NCI-H2171 treated with DMSO at 0.1 percent for 48 hours (cell line): ENCODE results near the gene P2RX1.
"Not testable (repeated sequence)": the region's sequence is repeated elsewhere in the genome, so short reads cannot be mapped to it uniquely, and the experiment has no call there.

Experiments used
- DNase-seq: peaks from one replicate; lab custom pipeline; 2025; lab: John Stamatoyannopoulos, UW

Gene P2RX1

DNA sequence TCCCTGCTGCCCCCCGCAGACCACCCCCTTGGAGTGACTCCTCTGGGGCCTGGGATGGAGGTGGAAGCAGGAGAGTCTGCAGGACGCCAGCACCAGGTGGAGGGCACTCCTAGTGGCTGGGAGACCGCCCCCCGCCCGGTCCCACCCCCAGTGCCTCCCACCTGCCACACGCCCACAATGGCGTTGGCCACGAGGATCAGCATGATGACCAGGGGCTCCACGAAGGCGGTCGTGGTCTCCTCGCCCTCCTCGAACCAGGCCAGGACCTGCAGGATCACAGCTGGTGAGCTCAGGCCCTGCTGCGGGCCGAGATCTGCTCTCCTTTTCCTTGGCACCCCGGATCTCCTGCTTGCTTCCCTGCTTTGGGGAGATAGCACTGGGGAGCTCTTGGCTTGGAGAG, 35.2 kb upstream of the P2RX1 start:
- no peak for DNase-seq

DNA sequence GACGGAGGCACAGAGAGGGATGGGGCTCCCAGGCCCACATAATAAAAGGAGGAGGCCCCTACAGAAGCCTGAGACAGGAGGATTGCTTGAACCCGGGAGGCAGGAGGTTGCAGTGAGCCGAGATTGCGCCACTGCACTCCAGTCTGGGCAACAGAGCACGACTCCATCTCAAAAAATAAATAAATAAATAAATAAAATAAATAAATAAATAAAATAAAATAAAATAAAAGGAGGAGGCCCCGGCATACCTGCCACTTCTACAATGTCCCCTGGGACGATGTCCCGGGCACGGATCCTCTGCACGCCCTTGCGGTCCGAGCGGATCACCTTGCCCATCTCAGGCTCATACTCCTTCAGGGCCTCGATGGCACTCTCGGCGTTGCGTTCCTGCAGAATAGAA, 34.7 kb upstream of the P2RX1 start:
- no peak for DNase-seq

DNA sequence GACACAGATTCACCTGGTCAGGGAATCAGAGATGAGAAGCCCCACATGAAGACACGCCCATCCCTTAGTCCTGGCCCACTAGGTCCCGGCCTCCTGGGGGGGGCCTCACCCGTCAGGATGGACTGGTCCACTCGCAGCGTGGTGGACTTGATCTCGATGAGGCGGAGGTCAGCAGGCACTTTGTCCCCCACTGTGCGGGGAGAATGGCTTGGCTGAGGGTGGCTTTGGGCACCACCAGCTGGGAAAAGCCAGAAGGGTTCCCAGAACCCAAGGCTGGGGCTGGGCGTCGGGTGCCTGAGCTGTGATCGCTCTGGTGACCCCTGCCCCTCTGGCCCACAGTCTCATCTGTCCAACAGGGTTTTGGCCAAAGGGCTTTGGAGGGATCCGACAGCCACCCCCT, 34.3 kb upstream of the P2RX1 start:
- DNase-seq: no peak

DNA sequence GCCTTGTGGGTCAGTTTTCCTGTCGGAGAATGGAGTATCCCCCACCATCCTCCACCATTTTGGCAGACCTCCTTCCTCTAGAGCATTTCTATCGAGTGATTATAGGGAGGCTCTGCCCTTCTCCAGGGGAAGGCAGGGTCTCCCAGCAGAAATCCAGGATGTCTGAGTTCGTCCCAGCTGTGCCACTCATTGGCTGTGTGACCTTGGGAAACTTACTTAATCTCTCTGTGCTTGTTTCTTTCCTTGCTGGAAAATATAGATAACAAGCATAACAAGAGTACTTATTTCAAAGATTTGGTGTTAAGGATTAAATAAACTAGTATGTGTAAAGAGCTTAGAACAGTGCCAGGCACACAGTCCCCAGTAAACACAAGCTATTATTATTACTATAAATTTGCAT, 33.2 kb upstream of the P2RX1 start:
- DNase-seq: no peak

DNA sequence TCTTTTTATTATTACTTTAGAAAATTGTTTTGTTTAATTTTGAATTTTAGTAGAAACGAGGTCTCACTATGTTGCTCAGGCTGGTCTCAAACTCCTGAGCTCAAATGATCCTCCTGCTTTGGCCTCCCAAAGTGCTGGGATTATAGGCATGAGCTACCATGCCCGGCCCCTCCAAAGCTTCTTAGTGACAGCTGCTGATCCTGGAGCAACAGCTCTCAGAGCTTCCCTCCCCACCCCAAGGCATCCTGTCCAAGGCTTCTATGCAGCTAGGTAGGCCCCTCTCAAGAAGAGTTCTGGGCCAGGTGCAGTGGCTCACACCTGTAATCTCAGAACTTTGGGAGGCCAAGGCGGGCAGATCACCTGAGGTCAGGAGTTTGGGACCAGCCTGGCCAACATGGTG, 32.3 kb upstream of the P2RX1 start:
- DNase-seq: not testable (repeated sequence)

DNA sequence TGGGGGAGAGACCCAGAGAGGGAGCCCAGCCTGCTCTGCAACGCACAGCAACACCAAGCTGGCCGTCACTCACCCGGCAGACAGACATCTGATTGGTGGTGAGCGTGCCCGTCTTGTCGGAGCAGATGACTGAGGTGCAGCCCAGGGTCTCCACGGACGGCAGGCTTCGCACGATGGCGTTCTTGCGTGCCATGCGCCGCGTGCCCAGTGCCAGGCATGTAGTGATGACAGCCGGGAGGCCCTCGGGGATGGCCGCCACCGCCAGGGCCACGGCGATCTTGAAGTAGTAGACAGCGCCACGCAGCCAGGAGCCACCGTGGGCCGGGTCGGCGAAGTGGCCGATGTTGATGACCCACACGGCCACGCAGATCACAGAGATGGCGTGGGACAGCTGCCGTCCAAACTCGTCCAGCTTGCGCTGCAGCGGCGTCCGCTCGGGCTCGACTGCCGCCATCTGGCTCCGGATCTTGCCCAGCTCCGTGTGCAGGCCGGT, 31.1 kb upstream of the P2RX1 start:
- no peak for DNase-seq

DNA sequence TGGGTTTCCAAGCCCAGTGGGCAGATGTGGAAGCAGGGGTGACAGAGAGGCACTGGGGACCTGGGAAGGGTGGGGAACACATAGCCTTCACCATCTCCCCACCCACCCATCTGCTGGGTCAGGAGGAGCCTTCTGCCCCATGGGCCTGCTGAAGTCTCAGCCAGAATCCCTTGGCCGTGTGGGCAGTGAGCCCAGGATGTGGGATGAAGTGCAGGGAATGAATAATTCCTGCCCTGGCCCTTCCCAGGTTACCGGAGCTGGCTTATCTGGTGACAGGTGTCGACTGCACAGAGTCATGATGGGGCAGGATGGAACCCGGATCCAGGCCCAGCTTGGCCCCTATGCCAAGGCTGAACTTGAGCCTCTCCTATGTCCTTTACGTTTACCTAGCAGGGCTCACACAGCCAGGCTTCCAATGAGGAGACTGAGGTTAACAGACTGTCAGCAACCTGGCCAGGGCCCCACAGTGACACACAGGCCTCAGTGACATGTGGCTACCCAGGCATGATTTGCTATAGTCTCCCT, 30.5 kb upstream of the P2RX1 start:
- peak; percentile 17 for DNase-seq

DNA sequence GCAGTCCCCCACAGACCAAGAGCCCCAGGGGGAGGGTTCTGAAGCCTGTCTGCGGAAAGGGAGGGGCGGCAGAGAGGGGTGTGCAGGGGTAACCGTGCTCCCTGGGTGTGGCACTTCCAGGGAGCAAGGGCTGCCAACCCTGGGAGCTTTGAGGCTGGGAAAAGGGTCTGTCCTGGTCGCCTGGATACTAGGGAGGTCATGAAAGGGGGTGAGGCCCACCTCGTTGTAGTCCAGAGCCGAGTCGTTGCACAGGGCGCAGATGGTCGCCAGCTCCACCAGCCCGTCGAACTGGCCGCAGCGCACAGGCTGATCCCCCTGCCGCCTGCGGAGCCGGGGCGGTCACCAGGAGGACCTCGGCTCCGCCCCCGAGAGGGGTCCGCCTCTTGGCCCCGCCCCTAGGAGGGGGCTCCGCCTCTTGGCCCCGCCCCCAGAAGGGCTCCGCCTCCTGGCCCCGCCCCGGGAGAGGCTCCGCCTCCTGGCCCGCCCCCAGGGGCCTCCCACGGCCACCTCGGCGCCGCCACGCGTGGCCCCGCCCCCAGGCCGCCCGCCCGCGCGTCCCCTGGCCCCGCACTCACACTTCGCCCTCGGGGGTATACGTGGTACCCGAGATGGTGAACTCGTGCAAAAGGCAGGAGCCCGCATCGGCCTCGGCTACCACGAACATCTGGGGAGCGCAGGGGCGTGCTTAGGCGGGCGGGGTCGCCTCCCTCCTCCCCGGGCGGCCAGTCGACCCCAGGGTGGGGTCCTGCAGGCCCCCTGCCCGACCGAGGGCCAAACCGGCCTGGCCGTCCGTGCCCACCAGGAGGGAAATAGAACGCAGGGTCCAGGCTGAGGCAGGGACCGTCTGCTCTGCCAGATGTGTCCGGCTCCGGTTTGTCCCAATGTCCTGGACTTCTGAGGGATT, 28.5 kb upstream of the P2RX1 start:
- DNase-seq: no peak

GRCh38 chr17:3943240-3943891, 27.1 kb upstream of the P2RX1 start:
- no peak for DNase-seq

DNA sequence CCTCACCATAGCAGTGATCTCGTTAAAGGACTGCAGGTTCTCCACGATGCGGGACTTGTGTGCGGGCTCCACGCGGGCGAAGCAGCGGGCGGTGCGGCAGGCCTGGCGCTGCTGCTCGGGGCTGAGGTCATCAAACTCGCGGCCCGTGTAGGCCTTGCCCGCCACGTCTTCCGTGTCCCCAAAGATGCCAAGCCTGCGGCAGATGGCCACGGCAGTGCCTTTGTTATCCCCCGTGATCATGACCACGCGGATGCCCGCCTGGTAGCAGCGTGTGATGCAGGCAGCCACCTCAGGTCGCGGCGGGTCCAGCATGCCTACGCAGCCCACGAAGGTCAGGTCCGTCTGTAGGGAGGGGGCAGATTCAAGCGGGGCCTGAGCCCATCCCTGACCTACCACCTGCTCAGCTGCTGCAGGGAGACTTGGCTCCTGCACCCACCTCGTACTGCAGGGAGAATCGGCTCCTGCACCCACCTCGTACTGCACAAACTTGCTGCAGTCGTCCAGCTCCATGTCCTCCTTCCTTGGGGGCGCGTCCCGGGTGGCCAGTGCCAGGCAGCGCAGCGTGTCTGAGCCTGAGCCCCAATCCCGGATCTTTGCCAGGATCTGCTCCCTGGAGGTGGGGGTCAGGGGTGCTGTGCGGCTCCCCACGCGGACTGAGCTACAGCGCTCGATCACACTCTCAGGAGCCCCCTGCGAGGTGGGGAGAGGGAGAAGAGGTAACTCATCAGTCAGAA, 24.9 kb upstream of the P2RX1 start:
- DNase-seq: no peak

DNA sequence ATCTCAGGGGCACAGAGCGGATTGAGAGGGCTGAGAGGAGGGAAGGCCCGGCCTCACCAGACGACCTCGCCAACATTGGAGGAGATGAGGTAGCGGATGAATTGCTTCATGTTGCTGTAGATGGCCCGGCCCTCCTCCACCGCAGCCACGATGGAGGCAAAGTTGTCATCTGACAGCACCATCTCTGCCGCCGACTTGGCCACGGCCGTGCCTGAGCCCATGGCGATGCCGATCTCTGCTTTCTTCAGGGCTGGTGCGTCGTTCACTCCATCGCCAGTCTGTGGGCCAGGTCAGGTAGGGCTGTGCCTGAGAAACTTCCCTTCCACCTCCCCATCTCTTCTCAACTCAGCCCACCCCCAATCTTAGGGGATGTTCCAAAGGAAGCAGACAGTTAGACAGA, 21.1 kb upstream of the P2RX1 start:
- DNase-seq: no peak

DNA sequence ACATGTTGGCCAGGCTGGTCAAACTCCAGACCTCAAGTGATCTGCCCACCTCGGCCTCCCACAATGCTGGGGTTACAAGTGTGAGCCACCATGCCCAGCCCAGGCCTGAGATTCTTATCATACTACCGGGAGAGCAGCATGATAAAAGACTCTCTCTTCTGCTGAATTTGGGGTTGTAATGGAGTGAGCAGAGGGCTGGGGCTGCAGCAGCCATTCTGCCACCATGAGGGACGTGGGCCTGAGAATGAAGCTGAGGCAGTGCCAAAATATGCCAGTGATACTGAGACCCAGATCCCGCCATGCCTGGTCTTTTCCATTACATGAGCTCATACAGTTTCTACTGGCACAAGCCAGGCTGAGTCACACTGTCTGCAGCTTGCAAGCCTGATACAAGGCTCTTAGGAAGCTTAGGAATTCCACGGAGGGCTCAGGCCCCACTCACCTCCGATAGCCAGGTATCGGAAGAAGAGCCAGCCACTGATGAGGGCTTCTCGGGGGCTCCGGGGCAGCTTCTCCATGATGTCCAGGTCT, 19.6 kb upstream of the P2RX1 start:
- no peak for DNase-seq

DNA sequence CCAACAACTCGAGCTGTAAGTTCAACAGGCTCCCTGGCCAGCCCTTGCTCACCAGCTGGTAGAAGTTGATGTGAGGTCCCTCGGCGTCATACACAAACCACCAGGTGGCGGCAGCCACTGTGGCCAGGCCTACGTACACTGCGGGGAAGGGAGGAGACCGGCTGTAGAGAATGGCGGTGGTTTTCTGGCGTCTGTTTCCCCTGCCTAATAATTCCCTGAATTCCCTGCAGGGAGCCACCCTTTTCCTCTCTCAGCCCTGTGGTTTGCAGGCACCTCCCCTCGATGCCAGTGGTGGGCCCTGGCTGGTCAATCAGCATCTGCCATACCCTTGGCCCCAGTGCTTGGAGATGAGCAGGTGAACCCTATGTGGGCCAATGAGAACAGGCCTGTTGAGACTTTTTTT, 18.9 kb upstream of the P2RX1 start:
- DNase-seq: peak; percentile 51

GRCh38 chr17:3929764-3930163, 13.5 kb upstream of the P2RX1 start:
- no peak for DNase-seq

DNA sequence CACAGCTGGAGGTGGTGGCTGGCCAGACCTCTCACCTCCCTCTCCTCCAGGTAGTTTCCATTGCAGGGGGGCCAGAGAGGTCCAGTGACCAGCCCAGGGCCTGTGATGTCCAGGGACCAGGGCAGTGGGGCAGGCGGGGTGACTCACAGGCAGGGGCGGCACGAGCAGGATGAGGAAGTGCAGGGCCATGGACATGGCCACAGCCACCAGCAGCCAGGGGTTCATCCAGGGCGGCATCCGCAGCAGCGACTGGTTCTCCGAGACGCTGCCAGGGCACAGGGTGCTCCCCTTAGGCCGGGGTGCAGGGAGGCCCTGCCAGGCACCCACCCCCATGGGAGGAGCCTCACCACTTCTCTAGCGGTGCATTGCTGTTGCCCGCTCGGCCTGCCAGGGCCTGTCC, 12.9 kb upstream of the P2RX1 start:
- no peak for DNase-seq

GRCh38 chr17:3928406-3928805, 12.1 kb upstream of the P2RX1 start:
- no peak for DNase-seq

GRCh38 chr17:3927628-3928340, 11.5 kb upstream of the P2RX1 start:
- DNase-seq: no peak

DNA sequence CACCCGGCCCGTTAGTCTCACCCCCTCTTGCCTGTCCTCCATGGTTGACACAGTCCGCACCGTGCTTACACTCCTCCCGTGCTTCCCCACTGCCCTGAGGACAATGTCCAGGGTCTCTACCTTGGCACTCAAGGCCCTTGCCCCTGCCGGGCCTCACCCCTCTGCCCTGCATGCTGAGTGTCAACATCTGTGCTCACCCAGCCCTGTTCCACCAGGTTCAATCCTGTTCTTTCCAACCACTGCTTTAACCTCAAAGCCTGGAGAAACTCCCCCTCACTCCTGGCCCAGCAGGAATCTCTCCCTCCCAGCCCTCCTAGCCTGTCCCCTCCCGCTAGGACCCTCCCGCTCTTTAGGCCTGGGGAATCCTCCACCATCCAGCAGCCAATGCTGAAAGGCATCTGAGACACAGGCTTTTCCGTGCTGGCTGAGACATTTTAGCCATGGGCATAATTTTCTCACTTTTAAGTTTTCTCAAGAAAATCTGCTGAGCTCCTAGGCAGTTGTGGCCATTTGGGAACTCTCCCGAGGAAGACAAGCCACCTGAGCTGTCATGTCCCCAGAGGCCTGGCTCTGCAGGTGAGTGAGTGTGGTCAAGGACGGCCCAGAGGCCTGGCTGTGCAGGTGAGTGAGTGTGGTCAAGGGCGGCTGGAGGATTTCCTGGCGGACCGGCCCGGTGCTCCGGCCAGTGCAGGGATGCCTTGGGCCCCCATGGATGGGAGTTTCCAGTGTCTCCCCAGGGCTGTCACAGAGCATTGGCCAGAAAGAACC, 10.8 kb upstream of the P2RX1 start:
- no peak for DNase-seq

DNA sequence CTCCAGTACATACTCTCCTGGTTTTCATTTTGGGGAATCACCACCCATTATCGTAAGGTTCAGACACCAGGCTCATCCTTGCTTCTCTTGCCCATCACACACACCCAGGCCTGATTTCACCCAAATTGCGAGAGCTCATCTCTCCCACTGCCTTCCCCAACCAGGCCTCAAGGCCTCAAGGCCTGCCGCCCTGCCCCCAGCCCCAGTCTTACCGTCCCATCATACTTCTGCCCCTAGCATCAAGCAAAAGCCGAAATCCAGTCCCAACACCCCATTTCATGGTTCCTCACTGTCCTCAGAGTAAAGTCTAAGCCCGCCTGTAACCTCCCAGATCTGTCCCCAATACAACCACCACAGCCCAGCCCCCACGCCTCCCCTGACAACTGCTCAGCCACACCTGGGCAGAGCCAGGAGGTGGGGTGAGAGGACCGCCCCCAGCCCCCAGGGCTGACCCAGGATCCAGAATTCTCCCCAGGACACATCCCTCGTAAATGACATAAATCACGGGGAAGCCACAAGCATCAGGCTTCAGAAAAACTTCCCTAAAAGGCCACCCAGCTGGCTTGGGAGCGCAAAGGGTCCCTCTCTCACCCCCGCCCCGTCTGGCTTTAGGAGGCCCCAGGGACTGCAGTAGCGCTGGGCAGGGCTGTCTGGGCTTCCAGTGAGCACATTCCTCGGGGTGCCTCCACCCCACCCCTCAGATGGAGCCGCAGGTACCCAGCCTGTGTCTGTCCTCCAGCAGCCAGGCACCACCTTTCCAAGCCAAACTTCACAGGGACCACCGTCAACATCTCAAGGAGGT, 9.6 kb upstream of the P2RX1 start:
- DNase-seq: no peak
